ENCODE measurements around the gene PRR33.

Gene PRR33

GRCh38 chr11:1846453-1846932 lies 45.2 kb downstream of the PRR33 start:
- Histone ChIP-seq H3K9ac (ENCODE audit: low read length) (no peak overlapping the region), H3K4me1 (ENCODE audit: control insufficient read depth, insufficient read depth, low read length) (no peaks in the 10 kb centered on the region), H3K27me3 (ENCODE audit: control insufficient read depth, insufficient read depth, low read length) (peaks cover 7% of the 10 kb centered on the region), H3K4me3 (ENCODE audit: low read length) (no peak overlapping the region), H3K9me3 (ENCODE audit: control insufficient read depth, low read length) (no peaks in the 10 kb centered on the region), H3K36me3 (ENCODE audit: control insufficient read depth, insufficient read depth, low read length) (no peaks in the 10 kb centered on the region)

GRCh38 chr11:1845561-1846452 lies 45.9 kb downstream of the PRR33 start:
- Histone ChIP-seq H3K9ac (ENCODE audit: low read length) (no peak overlapping the region), H3K4me3 (ENCODE audit: low read length) (no peak overlapping the region), H3K4me1 (ENCODE audit: control insufficient read depth, insufficient read depth, low read length) (no peaks in the 10 kb centered on the region), H3K36me3 (ENCODE audit: control insufficient read depth, insufficient read depth, low read length) (no peaks in the 10 kb centered on the region), H3K27me3 (ENCODE audit: control insufficient read depth, insufficient read depth, low read length) (peaks cover 7% of the 10 kb centered on the region), H3K9me3 (ENCODE audit: control insufficient read depth, low read length) (no peaks in the 10 kb centered on the region)

- Histone ChIP-seq H3K4me3 (ENCODE audit: low read length) (no peak overlapping the region), H3K27me3 (ENCODE audit: control insufficient read depth, insufficient read depth, low read length) (peaks cover 7% of the 10 kb centered on the region), H3K9me3 (ENCODE audit: control insufficient read depth, low read length) (no peaks in the 10 kb centered on the region), H3K4me1 (ENCODE audit: control insufficient read depth, insufficient read depth, low read length) (no peaks in the 10 kb centered on the region), H3K36me3 (ENCODE audit: control insufficient read depth, insufficient read depth, low read length) (no peaks in the 10 kb centered on the region), H3K9ac (ENCODE audit: low read length) (no peak overlapping the region)
Measured at GRCh38 chr11:1845095-1845429, 46.6 kb downstream of the PRR33 start.

GRCh38 chr11:1844221-1845094 lies 47.2 kb downstream of the PRR33 start:
- no peak overlapping the region for H3K9ac ChIP-seq (ENCODE audit: low read length)
- H3K9me3 ChIP-seq (ENCODE audit: control insufficient read depth, low read length): no peaks in the 10 kb centered on the region
- no peak overlapping the region for H3K4me3 ChIP-seq (ENCODE audit: low read length)
- H3K36me3 ChIP-seq (ENCODE audit: control insufficient read depth, insufficient read depth, low read length): no peaks in the 10 kb centered on the region
- no peaks in the 10 kb centered on the region for H3K4me1 ChIP-seq (ENCODE audit: control insufficient read depth, insufficient read depth, low read length)
- H3K27me3 ChIP-seq (ENCODE audit: control insufficient read depth, insufficient read depth, low read length): peaks cover 7% of the 10 kb centered on the region

GRCh38 chr11:1843796-1844195 lies 47.9 kb downstream of the PRR33 start:
- Histone ChIP-seq H3K36me3 (ENCODE audit: control insufficient read depth, insufficient read depth, low read length) (no peaks in the 10 kb centered on the region), H3K9ac (ENCODE audit: low read length) (no peak overlapping the region), H3K4me1 (ENCODE audit: control insufficient read depth, insufficient read depth, low read length) (no peaks in the 10 kb centered on the region), H3K9me3 (ENCODE audit: control insufficient read depth, low read length) (no peaks in the 10 kb centered on the region), H3K27me3 (ENCODE audit: control insufficient read depth, insufficient read depth, low read length) (peaks cover 7% of the 10 kb centered on the region), H3K4me3 (ENCODE audit: low read length) (no peak overlapping the region)

GRCh38 chr11:1843098-1843473 lies 48.6 kb downstream of the PRR33 start:
- no peak overlapping the region for H3K4me3 ChIP-seq (ENCODE audit: low read length)
- peaks cover 7% of the 10 kb centered on the region for H3K27me3 ChIP-seq (ENCODE audit: control insufficient read depth, insufficient read depth, low read length)
- H3K9me3 ChIP-seq (ENCODE audit: control insufficient read depth, low read length): no peaks in the 10 kb centered on the region
- no peaks in the 10 kb centered on the region for H3K36me3 ChIP-seq (ENCODE audit: control insufficient read depth, insufficient read depth, low read length)
- no peak overlapping the region for H3K9ac ChIP-seq (ENCODE audit: low read length)
- H3K4me1 ChIP-seq (ENCODE audit: control insufficient read depth, insufficient read depth, low read length): no peaks in the 10 kb centered on the region

GRCh38 chr11:1842149-1843097 lies 49.3 kb downstream of the PRR33 start:
- H3K27me3 ChIP-seq (ENCODE audit: control insufficient read depth, insufficient read depth, low read length): peaks cover 7% of the 10 kb centered on the region
- H3K9ac ChIP-seq (ENCODE audit: low read length): no peak overlapping the region

GRCh38 chr11:1841511-1842148 lies 50.1 kb downstream of the PRR33 start:
- peaks cover 5% of the 10 kb centered on the region for H3K4me1 ChIP-seq (ENCODE audit: control insufficient read depth, insufficient read depth, low read length)
- H3K9ac ChIP-seq (ENCODE audit: low read length): no peak overlapping the region
- no peak overlapping the region for H3K4me3 ChIP-seq (ENCODE audit: low read length)
- no peaks in the 10 kb centered on the region for H3K9me3 ChIP-seq (ENCODE audit: control insufficient read depth, low read length)
- H3K27me3 ChIP-seq (ENCODE audit: control insufficient read depth, insufficient read depth, low read length): peaks cover 7% of the 10 kb centered on the region
- H3K36me3 ChIP-seq (ENCODE audit: control insufficient read depth, insufficient read depth, low read length): no peaks in the 10 kb centered on the region

More at GRCh38 chr11:1842149-1843097, 49.3 kb downstream of the PRR33 start:
- Histone ChIP-seq H3K9me3 (ENCODE audit: control insufficient read depth, low read length) (no peaks in the 10 kb centered on the region), H3K4me1 (ENCODE audit: control insufficient read depth, insufficient read depth, low read length) (peaks cover 4% of the 10 kb centered on the region), H3K36me3 (ENCODE audit: control insufficient read depth, insufficient read depth, low read length) (no peaks in the 10 kb centered on the region), H3K4me3 (ENCODE audit: low read length) (no peak overlapping the region)

- Histone ChIP-seq H3K36me3 (ENCODE audit: control insufficient read depth, insufficient read depth, low read length) (no peaks in the 10 kb centered on the region), H3K4me1 (ENCODE audit: control insufficient read depth, insufficient read depth, low read length) (peaks cover 5% of the 10 kb centered on the region), H3K9ac (ENCODE audit: low read length) (no peak overlapping the region), H3K4me3 (ENCODE audit: low read length) (no peak overlapping the region), H3K27me3 (ENCODE audit: control insufficient read depth, insufficient read depth, low read length) (peaks cover 7% of the 10 kb centered on the region), H3K9me3 (ENCODE audit: control insufficient read depth, low read length) (no peaks in the 10 kb centered on the region)
Measured at GRCh38 chr11:1840780-1841480, 50.8 kb downstream of the PRR33 start.

GRCh38 chr11:1839924-1840779 lies 51.5 kb downstream of the PRR33 start:
- no peak overlapping the region for H3K4me3 ChIP-seq (ENCODE audit: low read length)
- no peaks in the 10 kb centered on the region for H3K9me3 ChIP-seq (ENCODE audit: control insufficient read depth, low read length)
- no peak overlapping the region for H3K9ac ChIP-seq (ENCODE audit: low read length)
- H3K36me3 ChIP-seq (ENCODE audit: control insufficient read depth, insufficient read depth, low read length): no peaks in the 10 kb centered on the region
- H3K27me3 ChIP-seq (ENCODE audit: control insufficient read depth, insufficient read depth, low read length): peaks cover 6% of the 10 kb centered on the region
- H3K4me1 ChIP-seq (ENCODE audit: control insufficient read depth, insufficient read depth, low read length): peaks cover 10% of the 10 kb centered on the region
